ENCODE results near the gene MCC. TPM values are rescaled to one million over a fixed set of nuclear protein-coding genes. Genes with fewer than 3 reads are reported as not detected.
A peak's percentile ranks its signal among the peaks of the same experiment; 100 is the strongest.

MCC gene
- total RNA-seq, 5 donors from 2014 or later (not counting 1 experiment from before 2014, with no cell fraction given): 2.6 to 8.3 (median 6.3) TPM

DNA sequence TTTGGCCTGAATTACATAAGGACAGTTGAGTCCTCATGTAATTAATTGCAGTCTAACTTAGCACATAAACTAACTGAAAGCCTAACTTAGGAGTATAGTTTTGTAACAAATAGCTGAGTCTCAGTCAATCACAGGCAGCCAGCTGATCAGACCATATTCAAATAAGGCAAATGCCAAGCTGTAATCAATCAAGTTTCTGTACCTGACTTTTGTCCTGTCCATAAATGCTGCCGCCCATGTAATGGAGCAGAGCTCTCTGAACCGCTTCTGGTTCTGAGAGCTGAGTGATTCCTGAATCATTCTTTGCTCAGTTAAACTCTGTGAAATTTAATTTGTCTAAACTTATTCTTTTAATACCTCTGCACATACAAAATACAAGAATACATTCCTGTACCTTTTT is 158.3 kb downstream of the MCC start:
- DNase-seq (no peak), ATAC-seq (replicated peaks in 1 of 4) (no peak)
- Histone ChIP-seq H3K27ac (ENCODE audit: low read length) (no peak overlapping the region), H3K9me3 (no peaks in the 10 kb centered on the region), H3K4me3 (ENCODE audit: control insufficient read depth in 1 of 2, extremely low read depth in 1 of 2, low read length in 1 of 2) (no peak overlapping the region), H3K4me1 (ENCODE audit: control insufficient read depth in 1 of 2, extremely low read depth in 1 of 2, insufficient read depth in 2 of 2, low read length in 2 of 2) (peaks cover 4% of the 10 kb centered on the region in 2 experiments), H3K27me3 (replicated peaks in 1 of 2; ENCODE audit: control insufficient read depth in 2 of 2, extremely low read depth in 1 of 2, insufficient read depth in 2 of 2, low read length in 1 of 2) (no peaks in the 10 kb centered on the region), H3K36me3 (ENCODE audit: control insufficient read depth in 2 of 2, extremely low read depth in 1 of 2, insufficient read depth in 1 of 2, low read length in 1 of 2) (no peaks in the 10 kb centered on the region)
- 38% methylated on average over 2 of the region's 2 CpGs for WGBS (ENCODE audit: insufficient coverage)
- Mint-ChIP-seq H3K27ac (peak overlapping the region; percentile 19 to 21), H3K4me3 (peak overlapping the region in 1 of 3 donors; percentile 2), H3K4me1 (peaks cover 12 to 18% (median 13%) of the 10 kb centered on the region in 3 donors), H3K9me3 (no peaks in the 10 kb centered on the region), H3K36me3 (no peaks in the 10 kb centered on the region), H3K27me3 (no peaks in the 10 kb centered on the region)
- POLR2A ChIA-PET: interaction anchor here in 1 of 2 donors (1.0 kb wide), 1 partner anchor 334 kb away, joined by 3 read pairs; no protein-coding TSS in a partner anchor
- CTCF ChIA-PET: interaction anchor here (0.6 to 8.6 kb wide), 10 partner anchors 35 to 1158 kb away, joined by 3 to 117 read pairs (median 4); partner anchors contain the start of gene DCP2 (in 1 of the 2)

DNA sequence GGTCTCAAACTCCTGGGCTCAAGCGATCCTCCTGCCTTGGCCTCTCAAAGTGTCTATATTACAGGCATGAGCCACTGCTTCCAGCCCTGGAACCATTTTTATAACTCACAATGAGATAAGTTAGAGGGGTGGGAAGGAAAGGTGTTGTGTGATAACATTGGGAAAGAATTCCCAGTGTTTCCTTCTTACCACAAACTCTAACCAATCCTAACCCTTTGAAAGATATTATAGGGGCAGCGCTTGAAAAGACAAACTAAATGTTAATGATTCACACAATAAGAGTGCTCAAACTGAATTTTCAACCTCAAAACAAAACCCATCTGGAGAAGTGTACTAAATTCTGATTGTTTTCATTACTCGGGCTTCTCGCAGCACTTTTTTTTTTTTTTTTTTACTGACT is 163.2 kb downstream of the MCC start:
- no CpG with 5 or more reads among the region's 4 CpGs for WGBS (ENCODE audit: insufficient coverage)
- H3K36me3 Mint-ChIP-seq: no peaks in the 10 kb centered on the region
- Histone ChIP-seq H3K4me3 (ENCODE audit: control insufficient read depth in 1 of 2, extremely low read depth in 1 of 2, low read length in 1 of 2) (no peak overlapping the region), H3K36me3 (ENCODE audit: control insufficient read depth in 2 of 2, extremely low read depth in 1 of 2, insufficient read depth in 1 of 2, low read length in 1 of 2) (no peaks in the 10 kb centered on the region), H3K27me3 (replicated peaks in 1 of 2; ENCODE audit: control insufficient read depth in 2 of 2, extremely low read depth in 1 of 2, insufficient read depth in 2 of 2, low read length in 1 of 2) (peaks cover 0 to 3% of the 10 kb centered on the region in 2 experiments), H3K9me3 (no peaks in the 10 kb centered on the region), H3K4me1 (ENCODE audit: control insufficient read depth in 1 of 2, extremely low read depth in 1 of 2, insufficient read depth in 2 of 2, low read length in 2 of 2) (peaks cover 0 to 1% of the 10 kb centered on the region in 2 experiments), H3K27ac (ENCODE audit: low read length) (no peak overlapping the region)
- POLR2A ChIA-PET: no interaction called here
- ATAC-seq (replicated peaks in 1 of 4): no peak
- no peak for DNase-seq
- no peaks in the 10 kb centered on the region for H3K27me3 Mint-ChIP-seq
- CTCF ChIA-PET: interaction anchor here in 1 of 2 donors (0.6 kb wide), 1 partner anchor 74 kb away, joined by 3 read pairs; no protein-coding TSS in a partner anchor
- H3K4me3 Mint-ChIP-seq: no peak overlapping the region
- no peaks in the 10 kb centered on the region for H3K9me3 Mint-ChIP-seq
- H3K4me1 Mint-ChIP-seq: peaks cover under 1 to 1% (median under 1%) of the 10 kb centered on the region in 3 donors
- H3K27ac Mint-ChIP-seq: no peak overlapping the region

DNA sequence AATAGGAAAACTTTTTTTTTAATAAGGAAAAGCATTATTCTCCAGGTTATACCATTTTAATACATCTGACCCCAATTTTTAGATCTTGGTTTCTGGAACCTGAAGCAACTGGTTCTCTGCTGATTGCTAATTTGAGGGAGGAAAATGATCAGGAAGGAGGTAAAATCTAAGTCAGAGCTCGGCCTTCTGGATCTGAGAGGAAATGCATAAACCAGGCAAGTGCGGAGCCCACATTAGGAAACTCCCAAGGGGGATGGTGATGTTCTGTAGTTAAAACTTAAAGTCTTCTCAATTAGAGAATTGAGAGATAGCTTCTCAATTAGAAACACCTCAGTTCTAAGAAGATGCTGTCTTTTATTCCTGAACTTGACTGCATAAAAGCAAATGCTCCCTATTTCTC is 167.0 kb downstream of the MCC start:
- no peak overlapping the region for H3K4me3 Mint-ChIP-seq
- no peaks in the 10 kb centered on the region for H3K36me3 Mint-ChIP-seq
- Histone ChIP-seq H3K4me1 (ENCODE audit: control insufficient read depth in 1 of 2, extremely low read depth in 1 of 2, insufficient read depth in 2 of 2, low read length in 2 of 2) (no peaks in the 10 kb centered on the region), H3K9me3 (no peaks in the 10 kb centered on the region), H3K27me3 (replicated peaks in 1 of 2; ENCODE audit: control insufficient read depth in 2 of 2, extremely low read depth in 1 of 2, insufficient read depth in 2 of 2, low read length in 1 of 2) (peaks cover 0 to 3% of the 10 kb centered on the region in 2 experiments), H3K27ac (ENCODE audit: low read length) (no peak overlapping the region), H3K36me3 (ENCODE audit: control insufficient read depth in 2 of 2, extremely low read depth in 1 of 2, insufficient read depth in 1 of 2, low read length in 1 of 2) (no peaks in the 10 kb centered on the region), H3K4me3 (ENCODE audit: control insufficient read depth in 1 of 2, extremely low read depth in 1 of 2, low read length in 1 of 2) (no peak overlapping the region)
- no peaks in the 10 kb centered on the region for H3K9me3 Mint-ChIP-seq
- ChIA-PET CTCF (no interaction called here), POLR2A (interaction anchor here in 1 of 2 donors (0.6 kb wide), 1 partner anchor 486 kb away, joined by 5 read pairs; no protein-coding TSS in a partner anchor)
- ATAC-seq (replicated peaks in 1 of 4) (no peak), DNase-seq (no peak)
- H3K4me1 Mint-ChIP-seq: no peaks in the 10 kb centered on the region
- H3K27me3 Mint-ChIP-seq: peaks cover 0 to under 1% of the 10 kb centered on the region in 2 donors
- no CpG with 5 or more reads among the region's 2 CpGs for WGBS (ENCODE audit: insufficient coverage)
- no peak overlapping the region for H3K27ac Mint-ChIP-seq

DNA sequence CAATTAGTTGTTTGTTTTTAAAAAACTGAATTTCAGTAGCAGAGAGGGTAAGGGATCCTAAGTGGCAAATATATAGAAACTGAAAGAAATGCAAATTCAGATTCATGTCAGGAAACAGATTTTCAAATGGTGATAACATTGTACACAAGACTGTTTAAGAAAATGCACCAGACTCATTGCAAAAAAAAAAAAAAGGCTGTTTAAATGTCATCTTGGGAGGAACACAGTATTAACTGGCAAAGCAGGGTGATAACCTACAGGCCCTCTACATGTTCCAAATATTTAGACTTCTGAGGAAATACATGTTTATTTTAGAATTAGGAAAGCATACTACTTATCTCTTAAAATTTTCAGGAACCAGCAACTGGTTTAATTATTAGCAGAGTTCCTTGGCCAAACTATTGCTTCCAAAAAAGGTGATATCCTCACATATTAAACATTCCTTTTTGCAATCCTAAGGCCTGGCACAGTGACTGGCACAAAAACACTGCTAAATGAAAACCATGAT is 167.9 kb downstream of the MCC start:
- Mint-ChIP-seq H3K4me3 (no peak overlapping the region), H3K36me3 (no peaks in the 10 kb centered on the region)

DNA sequence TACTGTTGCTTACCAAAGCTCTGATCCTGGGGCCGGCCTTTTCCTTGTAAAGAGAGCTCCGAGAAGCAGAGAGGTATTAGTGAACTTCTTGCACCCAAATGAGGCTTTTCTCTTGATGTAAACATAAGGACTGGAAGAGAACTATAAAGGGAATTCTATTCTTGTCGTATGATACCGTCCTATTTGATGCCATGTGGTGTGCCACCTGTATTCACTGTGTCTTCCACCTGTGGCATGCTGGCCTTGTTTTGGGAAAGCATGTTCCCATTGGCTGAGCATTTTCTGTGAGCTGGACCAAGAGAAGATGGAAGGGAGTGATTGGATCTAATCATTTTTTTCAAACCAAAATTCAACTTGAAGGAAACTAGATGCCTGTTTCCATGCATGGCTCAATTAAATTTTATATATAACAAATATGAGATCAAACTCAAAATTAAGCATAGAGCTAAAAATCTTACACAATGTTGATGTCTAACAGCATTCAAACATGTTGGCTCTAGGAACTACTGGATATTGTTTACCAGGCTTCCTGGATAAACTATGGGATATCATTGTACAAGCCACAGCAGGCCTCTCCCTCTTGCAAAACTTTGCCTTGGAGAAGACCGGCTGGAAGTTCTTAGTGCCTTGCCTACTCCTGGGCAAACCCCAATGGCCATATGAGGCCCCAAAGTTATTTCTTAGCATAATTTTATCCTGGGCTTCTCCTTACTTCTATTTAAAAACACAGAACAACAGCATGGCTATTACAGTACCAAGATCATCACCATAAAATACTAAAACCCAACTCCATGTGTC is 168.8 kb downstream of the MCC start:
- Mint-ChIP-seq H3K4me1 (no peaks in the 10 kb centered on the region), H3K36me3 (no peaks in the 10 kb centered on the region), H3K4me3 (no peak overlapping the region), H3K27ac (no peak overlapping the region), H3K27me3 (peaks cover 0 to 2% of the 10 kb centered on the region in 2 donors), H3K9me3 (no peaks in the 10 kb centered on the region)
- H3K9me3 ChIP-seq: no peaks in the 10 kb centered on the region
- WGBS (ENCODE audit: insufficient coverage): 84% methylated on average over 4 of the region's 5 CpGs
- peaks cover 0 to 3% of the 10 kb centered on the region in 2 experiments for H3K27me3 ChIP-seq (replicated peaks in 1 of 2; ENCODE audit: control insufficient read depth in 2 of 2, extremely low read depth in 1 of 2, insufficient read depth in 2 of 2, low read length in 1 of 2)
- CTCF ChIA-PET: interaction anchor here in 1 of 2 donors (0.8 kb wide), 1 partner anchor 323 kb away, joined by 3 read pairs; no protein-coding TSS in a partner anchor
- ATAC-seq (replicated peaks in 1 of 4) (no peak), DNase-seq (no peak)
- H3K27ac ChIP-seq (ENCODE audit: low read length): no peak overlapping the region
- H3K36me3 ChIP-seq (ENCODE audit: control insufficient read depth in 2 of 2, extremely low read depth in 1 of 2, insufficient read depth in 1 of 2, low read length in 1 of 2): no peaks in the 10 kb centered on the region
- H3K4me3 ChIP-seq (ENCODE audit: control insufficient read depth in 1 of 2, extremely low read depth in 1 of 2, low read length in 1 of 2): no peak overlapping the region
- H3K4me1 ChIP-seq (ENCODE audit: control insufficient read depth in 1 of 2, extremely low read depth in 1 of 2, insufficient read depth in 2 of 2, low read length in 2 of 2): no peaks in the 10 kb centered on the region
- POLR2A ChIA-PET: no interaction called here

More for the DNA sequence above, 167.9 kb downstream of the MCC start:
- no peak overlapping the region for H3K27ac ChIP-seq (ENCODE audit: low read length)
- no peaks in the 10 kb centered on the region for H3K36me3 ChIP-seq (ENCODE audit: control insufficient read depth in 2 of 2, extremely low read depth in 1 of 2, insufficient read depth in 1 of 2, low read length in 1 of 2)
- DNase-seq (no peak), ATAC-seq (replicated peaks in 1 of 4) (no peak)
- Mint-ChIP-seq H3K27me3 (peaks cover 0 to 2% of the 10 kb centered on the region in 2 donors), H3K4me1 (no peaks in the 10 kb centered on the region), H3K27ac (no peak overlapping the region), H3K9me3 (no peaks in the 10 kb centered on the region)
- peaks cover 0 to 3% of the 10 kb centered on the region in 2 experiments for H3K27me3 ChIP-seq (replicated peaks in 1 of 2; ENCODE audit: control insufficient read depth in 2 of 2, extremely low read depth in 1 of 2, insufficient read depth in 2 of 2, low read length in 1 of 2)
- ChIA-PET CTCF (no interaction called here), POLR2A (no interaction called here)
- no peaks in the 10 kb centered on the region for H3K4me1 ChIP-seq (ENCODE audit: control insufficient read depth in 1 of 2, extremely low read depth in 1 of 2, insufficient read depth in 2 of 2, low read length in 2 of 2)
- H3K4me3 ChIP-seq (ENCODE audit: control insufficient read depth in 1 of 2, extremely low read depth in 1 of 2, low read length in 1 of 2): no peak overlapping the region
- no peaks in the 10 kb centered on the region for H3K9me3 ChIP-seq

DNA sequence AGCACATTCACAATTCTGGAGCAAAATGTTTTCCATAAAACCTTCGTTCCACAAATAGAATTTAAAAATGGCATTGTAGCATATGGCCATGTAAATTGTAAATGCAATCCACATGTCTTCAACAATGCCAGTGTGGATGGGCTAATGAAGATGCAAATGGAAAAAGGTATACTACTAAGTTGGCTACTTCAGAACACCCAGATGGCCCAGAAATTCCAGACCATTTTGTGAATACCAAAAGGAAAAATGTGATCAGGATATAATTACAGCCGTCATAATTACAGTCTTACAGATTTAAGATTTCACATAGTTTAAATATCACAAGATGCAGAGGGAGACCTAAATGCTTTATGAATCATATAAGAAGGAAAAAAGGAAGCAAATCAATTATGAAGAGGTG is 170.6 kb downstream of the MCC start:
- POLR2A ChIA-PET: no interaction called here
- no peak overlapping the region for H3K27ac Mint-ChIP-seq
- no peaks in the 10 kb centered on the region for H3K27me3 ChIP-seq (replicated peaks in 1 of 2; ENCODE audit: control insufficient read depth in 2 of 2, extremely low read depth in 1 of 2, insufficient read depth in 2 of 2, low read length in 1 of 2)
- peaks cover 0 to 3% of the 10 kb centered on the region in 2 donors for H3K27me3 Mint-ChIP-seq
- H3K9me3 Mint-ChIP-seq: no peaks in the 10 kb centered on the region
- no peak overlapping the region for H3K4me3 ChIP-seq (ENCODE audit: control insufficient read depth in 1 of 2, extremely low read depth in 1 of 2, low read length in 1 of 2)
- H3K4me1 Mint-ChIP-seq: no peaks in the 10 kb centered on the region
- CTCF ChIA-PET: interaction anchor here (0.5 to 0.6 kb wide), 2 partner anchors 20 to 790 kb away, joined by 3 read pairs; no protein-coding TSS in a partner anchor
- no peaks in the 10 kb centered on the region for H3K36me3 Mint-ChIP-seq
- no peak overlapping the region for H3K27ac ChIP-seq (ENCODE audit: low read length)
- no peaks in the 10 kb centered on the region for H3K9me3 ChIP-seq
- no peaks in the 10 kb centered on the region for H3K4me1 ChIP-seq (ENCODE audit: control insufficient read depth in 1 of 2, extremely low read depth in 1 of 2, insufficient read depth in 2 of 2, low read length in 2 of 2)
- ATAC-seq (replicated peaks in 1 of 4) (no peak), DNase-seq (no peak)
- no peak overlapping the region for H3K4me3 Mint-ChIP-seq
- H3K36me3 ChIP-seq (ENCODE audit: control insufficient read depth in 2 of 2, extremely low read depth in 1 of 2, insufficient read depth in 1 of 2, low read length in 1 of 2): no peaks in the 10 kb centered on the region
- no CpG with 5 or more reads among the region's 2 CpGs for WGBS (ENCODE audit: insufficient coverage)
